Psoas muscle (tissue), 8 donors: ENCODE data around the gene NRCAM. TPM values are rescaled to one million over a fixed set of nuclear protein-coding genes. Genes with fewer than 3 reads are reported as not detected.

ENCODE experiments used
- ATAC-seq, 4 donors: fragments of 200-7000 bp; cut with Tn5 transposase; one replicate each; pipeline ENCODE4 v1.9.1; 2020; ENCODE audit warnings: moderate library complexity in 3 of 4, mild to moderate bottlenecking in 2 of 4
- DNase-seq, 2 donors: peaks; one replicate each; pipeline ENCODE4 v3.0.0-alpha.2; 2020
- H3K27ac ChIP-seq: fragments of 200-600 bp; one replicate; pipeline ENCODE4 v1.8.0; 2022
- H3K27me3 ChIP-seq, 3 donors: fragments of 200-600 bp in 1 of 3; one replicate each; pipeline versions ENCODE4 v1.6.1 to v1.8.0; 2013 to 2022; ENCODE audit warnings: low read length in 2 of 3, mild to moderate bottlenecking in 2 of 3, moderate library complexity in 1 of 3; ENCODE audit not compliant: insufficient read depth in 3 of 3
- H3K36me3 ChIP-seq, 2 donors: fragments of 200-600 bp in 1 of 2; one replicate each; pipeline versions ENCODE4 v1.6.1 to v1.8.0; 2013 to 2022; ENCODE audit warnings: low read depth in 1 of 2, mild to moderate bottlenecking in 1 of 2, moderate library complexity in 1 of 2; ENCODE audit not compliant: insufficient read depth in 1 of 2
- H3K4me1 ChIP-seq: fragments of 200-600 bp; one replicate; pipeline ENCODE4 v1.8.0; 2022
- H3K4me3 ChIP-seq: fragments of 200-600 bp; one replicate; pipeline ENCODE4 v1.8.0; 2022; ENCODE audit warnings: mild to moderate bottlenecking
- H3K9me3 ChIP-seq: fragments of 200-600 bp; one replicate; pipeline ENCODE4 v1.8.0; 2022
- CTCF ChIP-seq: fragments of 200-600 bp; IDR thresholded peaks from one replicate; pipeline ENCODE4 v1.8.0; 2022; ENCODE audit warnings: antibody characterized with exemption
- WGBS, 3 donors: extraction: QIAGEN DNeasy Blood & Tissue Kit; methylation state at CpG; one replicate each; pipeline versions ENCODE4 v1.1.6 to v1.1.7; 2013; 5-methylcytosine and 5-hydroxymethylcytosine counted together
- intact Hi-C, 2 donors: fragments of 100-400 bp; cut with DNase I; formaldehyde crosslinking; loops; one replicate each; pipeline versions ENCODE4 v1.11.0 to v1.14.2; 2022
- polyA plus RNA-seq, 3 donors: library from polyadenylated mRNA; stranded (reverse); fragments of 200-250 nt; gene quantifications; one replicate each; pipeline ENCODE4 v1.2.3, GENCODE V29; 2013
- total RNA-seq, 4 donors: library from RNA; stranded (reverse); fragmentation: NEBNext Ultra II Directional in 2 of 4; extraction: Animal tissue kit (Norgen Biotek cat#: 25700) in 2 of 4; gene quantifications; one replicate each; pipeline versions ENCODE4 v1.2.1 to v1.2.4, GENCODE V29; 2021 to 2023
- donor health status: healthy with polysubstance abuse.
- donor health status: DM: no; HTN: no; CAD: no; lungs with moderate emphysema.
- donor health status: Bipolar disorder and iron deficiency.
- donor health status: healthy.
- donor health status: DM: yes; HTN: yes; CAD: no.
- donor health status: DM: no; HTN: no; CAD: no.
- donor health status: DM: no; HTN: no; CAD: no.
- donor health status: DM: yes; HTN: yes; CAD: no.

NRCAM gene
- total and polyA plus RNA-seq, 7 donors: 0.06 to 1.8 (median 0.55) TPM

GRCh38 chr7:108322925-108323832 lies 133.1 kb downstream of the NRCAM start:
- intact Hi-C loops: no loop called here
- Histone ChIP-seq H3K36me3 (no peaks in the 10 kb centered on the region), H3K9me3 (no peaks in the 10 kb centered on the region), H3K27ac (no peak overlapping the region), H3K4me1 (no peaks in the 10 kb centered on the region), H3K4me3 (no peak overlapping the region), H3K27me3 (no peaks in the 10 kb centered on the region)
- no peak for TF ChIP-seq CTCF
- ATAC-seq (no peak), DNase-seq (no peak)
- WGBS, 3 donors: 59 to 65% (median 61%) methylated on average over 4 of the region's 4 CpGs

GRCh38 chr7:108322046-108322445 lies 134.2 kb downstream of the NRCAM start:
- Histone ChIP-seq H3K4me1 (no peaks in the 10 kb centered on the region), H3K27me3 (no peaks in the 10 kb centered on the region), H3K36me3 (no peaks in the 10 kb centered on the region), H3K27ac (no peak overlapping the region), H3K4me3 (no peak overlapping the region), H3K9me3 (no peaks in the 10 kb centered on the region)
- no peak for ATAC-seq
- WGBS, 3 donors: 58 to 62% (median 60%) methylated on average over 2 of the region's 2 CpGs
- intact Hi-C loops: no loop called here
- no peak for DNase-seq
- no peak for TF ChIP-seq CTCF

GRCh38 chr7:108321359-108321758 lies 134.9 kb downstream of the NRCAM start:
- no peaks in the 10 kb centered on the region for H3K36me3 ChIP-seq
- no peak for TF ChIP-seq CTCF
- no peak overlapping the region for H3K27ac ChIP-seq
- no peaks in the 10 kb centered on the region for H3K27me3 ChIP-seq
- 90 to 96% (median 92%) methylated on average over 1 of the region's 1 CpG for WGBS, 3 donors
- H3K9me3 ChIP-seq: no peaks in the 10 kb centered on the region
- intact Hi-C loops: no loop called here
- no peak for DNase-seq
- H3K4me3 ChIP-seq: no peak overlapping the region
- H3K4me1 ChIP-seq: no peaks in the 10 kb centered on the region
- no peak for ATAC-seq

- intact Hi-C loops: no loop called here
- no peak for TF ChIP-seq CTCF
- 91 to 98% (median 94%) methylated on average over 1 of the region's 1 CpG for WGBS, 3 donors
- no peaks in the 10 kb centered on the region for H3K36me3 ChIP-seq
- no peaks in the 10 kb centered on the region for H3K27me3 ChIP-seq
- ATAC-seq: no peak
- H3K27ac ChIP-seq: no peak overlapping the region
- H3K4me1 ChIP-seq: no peaks in the 10 kb centered on the region
- H3K4me3 ChIP-seq: no peak overlapping the region
- no peak for DNase-seq
- no peaks in the 10 kb centered on the region for H3K9me3 ChIP-seq
Observed at GRCh38 chr7:108316708-108317107, 139.5 kb downstream of the NRCAM start.

GRCh38 chr7:108314551-108314950 lies 141.7 kb downstream of the NRCAM start:
- H3K36me3 ChIP-seq: no peaks in the 10 kb centered on the region
- H3K27ac ChIP-seq: no peak overlapping the region
- DNase-seq (no peak), ATAC-seq (no peak)
- intact Hi-C loops: no loop called here
- no peak overlapping the region for H3K4me3 ChIP-seq
- no peaks in the 10 kb centered on the region for H3K4me1 ChIP-seq
- H3K9me3 ChIP-seq: no peaks in the 10 kb centered on the region
- no peak for TF ChIP-seq CTCF
- H3K27me3 ChIP-seq: no peaks in the 10 kb centered on the region
